GM19455 (cell line): Measurements from ENCODE around the gene BABAM2.

Experiments used
- ATAC-seq: cut with Tn5 transposase; IDR thresholded peaks from one replicate; pipeline ENCODE4 v1.9.1; 2021; ENCODE audit not compliant: unreplicated experiment

Gene BABAM2

GRCh38 chr2:27906074-27906473, 15.5 kb downstream of the BABAM2 start:
- ATAC-seq = no peak

DNA sequence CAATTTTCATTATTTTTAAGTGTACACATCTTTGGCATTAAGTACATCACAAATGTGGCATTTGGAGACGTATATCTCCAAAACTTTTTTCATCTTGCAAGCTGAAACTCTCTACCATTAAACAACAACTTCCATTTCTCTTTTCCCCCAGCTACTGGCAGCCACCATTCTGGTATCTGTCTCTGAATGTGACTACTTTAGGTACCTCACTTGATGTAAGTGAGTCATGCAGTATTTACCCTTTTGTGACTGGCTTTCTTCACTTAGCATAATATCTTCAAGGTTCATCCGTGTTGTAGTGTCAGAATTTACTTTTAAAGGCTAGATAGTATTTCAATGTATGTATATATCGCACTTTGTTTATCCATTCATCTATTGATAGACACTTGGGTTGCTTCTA, 17.0 kb downstream of the BABAM2 start:
- ATAC-seq = no peak

DNA sequence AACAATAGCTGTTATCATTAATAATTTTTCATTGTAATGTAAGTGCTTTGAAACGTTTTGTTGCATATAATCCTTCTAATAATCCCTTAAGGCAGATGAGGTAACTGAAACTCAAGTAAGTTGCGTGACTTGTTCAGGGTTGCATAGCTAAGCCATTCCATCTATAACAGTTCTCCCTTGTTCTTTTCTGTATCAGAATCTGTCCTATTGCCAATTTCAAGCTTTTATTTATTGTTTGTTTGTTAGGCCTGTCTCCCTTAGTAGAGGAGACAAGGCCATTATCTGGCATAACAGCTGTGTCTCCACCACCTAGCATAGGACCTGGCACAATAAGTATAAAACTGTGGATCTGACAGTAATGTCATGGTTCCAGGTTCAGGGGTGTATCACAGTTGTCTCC, 19.4 kb downstream of the BABAM2 start:
- no peak for ATAC-seq

GRCh38 chr2:27911458-27912210, 21.1 kb downstream of the BABAM2 start:
- ATAC-seq = no peak

DNA sequence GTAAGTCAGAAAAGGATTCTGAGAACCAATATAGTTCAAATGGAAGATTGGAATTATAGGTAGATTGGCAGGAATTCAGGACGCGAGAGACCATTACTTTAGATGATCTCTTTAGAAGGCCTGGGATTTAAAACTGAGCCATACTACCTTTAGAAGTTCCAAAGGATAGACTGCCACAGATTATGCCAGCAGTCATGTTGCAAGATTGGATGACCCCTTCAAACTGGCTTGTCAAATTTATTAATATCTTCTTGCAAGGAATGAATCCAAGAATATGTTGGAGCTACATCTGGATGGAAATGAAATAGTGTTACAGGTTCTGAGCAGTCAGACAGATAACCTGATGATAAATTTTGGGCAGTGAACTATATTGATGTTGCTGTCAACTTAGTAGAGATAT, 22.0 kb downstream of the BABAM2 start:
- ATAC-seq = no peak

DNA sequence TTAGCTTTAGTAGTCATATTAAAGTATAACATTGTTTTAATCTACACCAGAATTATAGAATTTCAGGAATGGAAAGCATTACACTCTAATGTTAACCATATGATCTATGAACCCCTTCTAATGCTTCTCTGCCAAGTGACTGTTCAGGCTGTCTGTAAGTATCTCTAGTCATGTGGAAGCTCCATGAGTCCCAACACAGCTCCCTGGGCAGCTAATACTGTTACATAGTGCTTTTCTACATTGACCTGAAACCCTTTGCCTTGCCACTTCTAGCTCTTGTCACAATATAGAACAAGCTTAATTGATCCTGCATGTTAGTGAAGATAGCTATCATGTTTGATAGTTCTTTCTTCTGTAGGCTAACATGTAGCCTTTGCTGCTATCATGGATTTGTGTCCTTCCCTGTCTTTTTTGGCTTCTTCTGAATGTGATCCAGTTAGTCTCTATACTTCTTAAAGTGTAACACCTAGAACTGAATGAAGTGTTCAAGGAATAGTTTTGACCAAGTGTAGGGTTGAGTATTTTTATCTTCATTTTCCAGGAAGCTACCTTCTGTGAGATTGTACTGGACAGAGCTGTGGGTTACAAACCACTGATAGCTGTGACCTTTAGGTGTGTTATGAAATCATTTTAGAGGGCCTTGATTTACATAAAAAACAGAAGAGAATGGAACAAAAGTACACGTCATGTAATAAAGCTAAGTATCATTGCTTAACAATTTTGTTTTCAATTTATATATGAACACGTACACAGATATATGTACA, 23.7 kb downstream of the BABAM2 start:
- ATAC-seq = no peak

DNA sequence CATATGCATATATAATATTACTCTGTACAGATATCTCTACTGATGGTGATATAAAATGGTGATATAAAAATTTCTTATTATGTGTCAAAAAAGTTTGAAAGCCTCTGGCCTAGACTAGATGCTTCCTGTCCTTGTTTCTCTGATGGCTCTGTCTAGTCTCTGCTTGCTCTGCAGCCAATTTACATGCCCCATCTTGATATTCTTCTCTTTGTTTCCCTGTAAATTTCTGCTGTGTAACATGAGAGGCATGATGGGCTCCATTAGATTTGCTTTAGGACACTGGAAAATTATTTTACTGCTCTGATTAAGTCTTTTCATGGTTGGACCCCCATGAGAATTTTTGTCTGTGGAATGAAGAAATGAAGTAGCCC, 24.3 kb downstream of the BABAM2 start:
- ATAC-seq = no peak

- no peak for ATAC-seq
Observed at GRCh38 chr2:27915191-27915590, 24.7 kb downstream of the BABAM2 start.

- ATAC-seq = no peak
Observed at GRCh38 chr2:27915874-27916273, 25.3 kb downstream of the BABAM2 start.

GRCh38 chr2:27916293-27916995, 25.9 kb downstream of the BABAM2 start:
- ATAC-seq = no peak

- ATAC-seq = no peak
Observed at GRCh38 chr2:27920148-27920885, 29.8 kb downstream of the BABAM2 start.

DNA sequence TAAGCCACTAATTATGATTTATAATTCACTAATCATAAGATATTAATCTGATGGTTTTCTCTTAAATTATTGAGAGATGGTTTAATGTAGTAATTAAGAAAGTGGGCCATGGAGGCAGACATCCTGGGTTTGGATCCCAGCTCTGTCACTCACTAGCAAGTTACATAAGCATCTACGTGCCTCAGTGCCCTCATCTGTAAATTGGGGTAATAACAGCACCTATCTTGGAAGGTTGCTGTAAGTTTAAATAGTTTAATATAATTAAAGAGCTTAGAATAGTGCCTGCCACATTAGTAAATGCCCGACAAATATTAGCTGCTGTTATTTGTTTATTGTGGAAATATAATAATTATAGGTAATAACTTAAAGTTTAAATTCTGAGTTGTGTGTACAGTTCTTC, 30.9 kb downstream of the BABAM2 start:
- no peak for ATAC-seq

DNA sequence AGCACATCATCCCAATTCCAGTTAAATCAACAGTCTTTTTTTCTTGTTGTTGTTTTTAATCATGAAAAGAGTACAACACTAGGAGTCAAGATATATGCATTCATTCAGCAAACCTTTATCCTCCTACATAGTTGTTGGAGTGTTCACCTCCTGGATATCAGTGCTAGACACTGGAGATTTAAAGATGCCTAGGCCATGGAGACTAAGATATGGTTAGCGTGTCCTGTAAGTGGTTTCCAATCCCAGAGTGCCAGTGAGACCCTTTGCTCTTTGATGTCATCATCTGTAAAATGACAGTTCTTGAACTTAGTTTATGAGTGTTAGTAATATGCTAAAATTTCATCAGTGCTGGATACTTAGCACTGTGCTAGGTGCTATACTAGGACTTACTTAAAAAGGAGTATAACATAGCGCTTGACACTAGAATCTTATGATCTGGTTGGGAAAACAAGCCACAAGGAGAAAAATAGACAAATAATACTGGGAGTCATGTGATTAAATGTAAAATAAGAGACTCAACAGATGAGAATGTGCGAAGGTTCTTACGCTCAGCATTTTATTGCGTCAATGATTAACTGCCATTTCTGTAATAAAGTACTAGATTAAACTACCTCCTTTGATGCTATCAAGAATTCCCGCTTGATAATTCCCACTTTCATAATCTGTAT, 31.5 kb downstream of the BABAM2 start:
- no peak for ATAC-seq

DNA sequence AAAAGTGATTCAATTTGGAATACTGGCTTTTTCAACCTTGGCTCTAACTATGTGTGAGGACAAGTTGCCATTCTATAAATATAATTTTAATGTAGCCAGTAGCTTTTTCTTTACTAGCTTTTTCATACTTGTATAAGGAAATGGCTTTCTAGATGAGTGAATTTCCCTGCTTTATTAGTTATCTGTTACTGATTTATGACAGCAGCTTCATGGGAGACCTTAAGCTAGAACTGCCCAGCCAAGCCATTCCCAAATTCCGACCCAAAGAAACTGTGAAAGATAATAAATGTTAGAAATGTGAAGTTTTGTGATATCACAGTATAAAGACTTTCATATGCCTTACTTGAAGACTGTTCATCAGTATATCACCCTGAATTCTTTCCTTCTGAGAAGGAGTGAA, 32.3 kb downstream of the BABAM2 start:
- ATAC-seq = no peak

DNA sequence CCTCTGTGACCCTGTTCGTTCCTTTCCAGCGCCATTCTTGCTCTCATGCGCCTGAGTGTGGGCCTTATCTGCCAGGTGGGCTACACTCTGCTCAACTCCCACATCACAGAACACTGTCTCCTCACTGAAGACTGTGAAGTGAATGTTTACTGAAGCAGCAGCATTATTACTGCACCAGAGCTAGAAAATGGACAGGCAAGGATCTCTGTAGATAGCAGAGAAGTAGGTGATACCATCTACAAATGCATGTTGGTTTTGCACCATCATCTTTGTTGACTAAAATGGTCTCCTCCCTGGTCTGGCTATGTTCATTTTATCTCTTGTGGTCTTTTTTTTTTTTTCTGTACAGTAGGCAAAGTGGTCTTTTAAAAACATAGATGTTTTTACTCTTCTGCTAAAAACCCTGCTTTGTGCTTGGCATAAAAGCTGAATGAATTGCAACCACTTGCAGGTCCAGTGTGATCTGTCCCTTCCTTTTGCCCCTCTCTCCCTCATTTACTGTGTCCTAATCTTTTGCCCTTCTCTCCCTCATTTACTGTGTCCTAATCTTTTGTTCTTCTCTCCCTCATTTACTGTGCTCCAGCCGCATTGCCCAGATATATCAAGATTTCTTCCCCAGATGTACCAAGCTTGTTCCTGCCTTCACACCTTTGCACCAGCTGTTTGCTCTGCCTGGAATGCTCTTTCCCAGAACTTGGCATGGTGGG, 35.4 kb downstream of the BABAM2 start:
- no peak for ATAC-seq

DNA sequence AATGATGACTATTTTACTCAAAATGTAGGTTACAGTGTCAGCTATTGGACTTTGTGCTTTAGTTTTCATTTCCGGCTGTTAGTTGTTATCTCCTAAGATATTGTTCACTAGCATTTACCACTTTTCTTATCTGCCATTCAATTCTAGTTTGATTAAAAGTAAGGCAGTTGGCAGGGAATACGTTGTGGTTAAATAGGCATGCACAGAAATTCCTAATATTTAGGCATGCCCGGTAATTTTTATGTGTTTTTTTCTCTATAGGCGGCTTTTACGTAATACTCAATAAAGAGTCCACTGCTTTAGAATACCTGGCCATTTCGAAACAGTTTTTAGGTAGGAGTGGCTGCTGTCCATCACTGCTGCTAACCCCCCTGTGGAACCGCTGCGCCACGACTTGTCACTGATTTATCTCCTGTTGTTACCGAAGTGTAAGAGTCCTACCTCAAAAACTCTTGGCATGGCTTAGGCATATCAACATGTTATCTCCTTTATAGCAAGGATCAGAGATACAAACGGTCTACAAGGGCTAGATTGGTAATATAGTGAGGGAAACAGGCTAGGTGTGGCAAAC, 39.5 kb downstream of the BABAM2 start:
- no peak for ATAC-seq

- ATAC-seq = no peak
Observed at GRCh38 chr2:27931361-27931950, 40.9 kb downstream of the BABAM2 start.

- no peak for ATAC-seq
Observed at GRCh38 chr2:27932396-27932795, 41.9 kb downstream of the BABAM2 start.

DNA sequence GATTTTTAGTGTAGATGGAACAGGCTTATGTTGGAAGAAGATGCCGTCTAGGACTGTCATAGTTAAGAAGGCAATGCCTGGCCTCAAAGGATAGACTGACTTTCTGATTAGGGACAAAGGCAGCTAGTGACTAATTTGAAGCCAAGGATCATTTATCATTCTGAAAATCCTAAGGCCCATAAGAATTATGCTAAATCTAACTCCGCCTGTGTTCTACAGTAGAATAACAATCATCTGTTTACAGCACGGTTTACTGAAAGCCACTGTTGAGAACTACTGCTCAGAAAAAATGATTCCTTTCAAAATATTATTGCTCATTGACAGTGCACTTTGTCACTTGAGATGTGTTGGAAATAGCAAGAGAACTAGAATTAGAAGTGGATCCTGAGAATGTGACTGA, 44.5 kb downstream of the BABAM2 start:
- ATAC-seq = no peak
